GM23248 (cell line): Measurements from ENCODE around the gene CPB1. TPM values are rescaled to one million over a fixed set of nuclear protein-coding genes. Genes with fewer than 3 reads are reported as not detected.

Experiments
- DNase-seq: peaks from one replicate; pipeline ENCODE4 v3.0.0-alpha.2; 2015
- H2AFZ ChIP-seq: fragments of 200-600 bp; sonication (generic); 2 replicates; pipeline ENCODE4 v1.6.1; 2016; ENCODE audit warnings: antibody characterized with exemption
- H3F3A ChIP-seq: fragments of 200-600 bp; sonication (generic); 2 replicates; pipeline ENCODE4 v1.6.1; 2016; ENCODE audit warnings: mild to moderate bottlenecking, antibody characterized with exemption, mixed run types; ENCODE audit not compliant: insufficient read depth
- H3K27ac ChIP-seq: fragments of 200-600 bp; sonication (generic); 2 replicates; pipeline ENCODE4 v1.5.1; 2016; ENCODE audit warnings: mild to moderate bottlenecking
- H3K27me3 ChIP-seq: fragments of 200-600 bp; sonication (generic); replicated peaks from 2 replicates; pipeline ENCODE4 v1.6.1; 2016; ENCODE audit warnings: mild to moderate bottlenecking; ENCODE audit not compliant: insufficient read depth
- H3K36me3 ChIP-seq: fragments of 200-600 bp; sonication (generic); 2 replicates; pipeline ENCODE4 v1.6.1; 2016; ENCODE audit warnings: low read depth, mild to moderate bottlenecking
- H3K4me1 ChIP-seq: fragments of 200-600 bp; sonication (generic); 2 replicates; pipeline ENCODE4 v1.6.1; 2016; ENCODE audit warnings: mild to moderate bottlenecking; ENCODE audit not compliant: insufficient read depth
- H3K4me2 ChIP-seq: fragments of 200-600 bp; sonication (generic); one replicate; pipeline ENCODE4 v1.6.1; 2016; ENCODE audit warnings: mild to moderate bottlenecking; ENCODE audit not compliant: unreplicated experiment
- H3K4me3 ChIP-seq: fragments of 200-600 bp; sonication (generic); 2 replicates; pipeline ENCODE4 v1.5.1; 2016; ENCODE audit warnings: mild to moderate bottlenecking
- H3K79me2 ChIP-seq: fragments of 200-600 bp; sonication (generic); 2 replicates; pipeline ENCODE4 v1.6.1; 2016; ENCODE audit warnings: mild to moderate bottlenecking; ENCODE audit not compliant: insufficient read depth
- H3K9ac ChIP-seq: fragments of 200-600 bp; sonication (generic); 2 replicates; pipeline ENCODE4 v1.6.1; 2016; ENCODE audit warnings: mild to moderate bottlenecking
- H3K9me2 ChIP-seq: fragments of 200-600 bp; sonication (generic); 2 replicates; pipeline ENCODE4 v1.6.1; 2016; ENCODE audit warnings: mixed run types, mild to moderate bottlenecking, moderate library complexity; ENCODE audit not compliant: insufficient read depth
- H3K9me3 ChIP-seq: fragments of 200-600 bp; sonication (generic); one replicate; pipeline ENCODE4 v1.6.1; 2017; ENCODE audit warnings: low read depth
- H4K20me1 ChIP-seq: fragments of 200-600 bp; sonication (generic); 2 replicates; pipeline ENCODE4 v1.6.0; 2016; ENCODE audit not compliant: insufficient read depth
- EZH2 ChIP-seq: fragments of 200-600 bp; sonication (generic); IDR thresholded peaks from 2 replicates; pipeline ENCODE4 v1.6.1; 2018; ENCODE audit warnings: antibody characterized with exemption, mild to moderate bottlenecking; ENCODE audit not compliant: insufficient read depth, poor library complexity, severe bottlenecking
- EZH2phosphoT487 ChIP-seq: fragments of 200-600 bp; sonication (generic); IDR thresholded peaks from 2 replicates; pipeline ENCODE4 v1.6.1; 2018; ENCODE audit warnings: antibody characterized with exemption, moderate library complexity, mild to moderate bottlenecking, low read depth; ENCODE audit not compliant: insufficient read depth
- WGBS, 2 experiments: methylation state at CpG; one replicate each; pipeline ENCODE4 v1.1.6; 2015 to 2017; ENCODE audit warnings: low lambda C conversion rate in 2 of 2, low coverage in 1 of 2; ENCODE audit errors: missing lambda C conversion rate in 2 of 2; 5-methylcytosine and 5-hydroxymethylcytosine counted together
- in situ Hi-C: fragments of 300-500 bp; cut with MboI; formaldehyde crosslinking; loops from 2 replicates; pipeline ENCODE4 v1.15.0; 2020
- polyA plus RNA-seq: library from polyadenylated mRNA; unstranded; fragments of >200 nt; fragmentation: Nextera tagmentation; extraction: Ambion mirVana; gene quantifications from 2 replicates; pipeline ENCODE4 v1.2.1, GENCODE V29; 2016
- total RNA-seq: library from RNA; depleted of rRNA; stranded (reverse); fragments of >200 nt; shearing (Covaris generic); gene quantifications from 2 replicates; pipeline ENCODE4 v1.2.3, GENCODE V29; 2014; rRNA removed

CPB1 gene
- total and polyA plus RNA-seq, 2 experiments from 2014 or later: not detected

DNA sequence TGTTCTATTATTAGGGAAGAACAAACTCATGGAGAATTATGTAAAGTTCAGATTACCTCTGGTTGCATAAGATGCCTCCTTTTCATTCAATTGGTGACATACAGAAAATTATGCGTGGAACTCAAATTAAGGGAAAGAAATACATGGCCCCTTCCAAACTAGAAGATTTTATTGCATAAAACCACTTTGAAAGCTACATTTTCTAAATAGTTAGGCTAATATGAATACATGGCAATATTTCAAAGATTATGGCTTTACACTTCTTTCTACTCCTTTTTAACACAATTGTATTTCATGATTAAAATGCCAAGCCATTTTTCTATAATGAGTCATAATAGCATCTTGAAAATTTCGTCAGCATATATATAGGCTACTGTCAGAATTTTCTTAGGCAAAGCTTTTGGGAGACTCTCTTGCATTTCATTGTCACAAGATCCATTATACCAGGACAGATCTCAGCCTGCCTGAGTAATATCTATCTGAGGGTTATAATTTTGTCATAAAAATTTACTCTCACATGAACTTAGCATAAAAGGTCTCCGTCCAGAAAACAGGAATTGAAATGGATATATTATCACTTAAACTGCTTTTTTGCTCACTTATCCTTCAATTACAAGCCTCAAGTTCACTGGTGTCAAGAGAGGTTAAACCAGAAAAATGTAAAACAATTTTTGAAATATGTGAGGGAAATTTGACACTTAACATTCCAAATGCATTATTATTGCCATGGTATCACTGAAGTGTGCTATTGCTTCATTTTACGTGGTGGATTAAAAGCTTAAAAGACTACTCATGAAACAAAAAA lies 74.6 kb downstream of the CPB1 start:
- H2AFZ ChIP-seq: no peak overlapping the region
- in situ Hi-C loops: no loop called here
- 28% methylated on average over 4 of the region's 4 CpGs for WGBS, 2 experiments
- no peaks in the 10 kb centered on the region for H3K9me2 ChIP-seq
- no peaks in the 10 kb centered on the region for H3K36me3 ChIP-seq
- peaks cover 27% of the 10 kb centered on the region for H3F3A ChIP-seq
- no peaks in the 10 kb centered on the region for H3K79me2 ChIP-seq
- H3K27me3 ChIP-seq: no peaks in the 10 kb centered on the region
- no peaks in the 10 kb centered on the region for H4K20me1 ChIP-seq
- peak overlapping the region; percentile 47 for H3K4me3 ChIP-seq
- H3K9ac ChIP-seq: peak overlapping the region; percentile 54
- H3K4me2 ChIP-seq: peak overlapping the region; percentile 66
- H3K27ac ChIP-seq: peak overlapping the region; percentile 90
- H3K4me1 ChIP-seq: peaks cover 27% of the 10 kb centered on the region
- peak; percentile 75 for DNase-seq
- H3K9me3 ChIP-seq: no peaks in the 10 kb centered on the region
- TF ChIP-seq EZH2 (no peak), EZH2phosphoT487 (0 out of 2 replicates have a peak, but pooled peaks have one; percentile 56)

DNA sequence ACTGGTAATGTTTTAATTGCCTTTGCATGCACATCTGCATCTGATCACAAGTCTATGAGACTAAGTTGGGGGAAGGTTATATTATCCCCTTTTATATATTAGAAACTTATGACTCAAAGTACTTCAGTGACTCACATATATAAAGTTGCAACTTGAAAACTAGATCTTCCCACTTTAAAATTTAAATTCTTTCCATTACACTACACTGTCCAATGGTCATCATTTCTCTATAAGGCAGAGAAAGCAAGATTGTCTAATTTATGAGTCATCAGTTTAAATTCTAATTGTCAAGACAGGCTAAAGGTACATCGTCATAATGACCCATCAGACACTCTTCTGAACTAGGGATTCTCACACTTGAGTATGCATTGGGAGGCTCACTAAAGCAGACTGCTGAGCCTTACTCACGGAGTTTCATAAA lies 75.4 kb downstream of the CPB1 start:
- Histone ChIP-seq H3K4me3 (peak overlapping the region; percentile 47), H3K27ac (peak overlapping the region; percentile 90), H3K36me3 (no peaks in the 10 kb centered on the region), H3K79me2 (no peaks in the 10 kb centered on the region), H3K9me3 (no peaks in the 10 kb centered on the region), H3K4me1 (peaks cover 27% of the 10 kb centered on the region), H3F3A (peaks cover 27% of the 10 kb centered on the region), H2AFZ (no peak overlapping the region), H3K9ac (peak overlapping the region; percentile 54), H3K4me2 (peak overlapping the region; percentile 66), H3K9me2 (no peaks in the 10 kb centered on the region), H3K27me3 (no peaks in the 10 kb centered on the region), H4K20me1 (no peaks in the 10 kb centered on the region)
- in situ Hi-C loops: no loop called here
- peak; percentile 75 for DNase-seq
- no peak for TF ChIP-seq EZH2phosphoT487
- no peak for TF ChIP-seq EZH2
- WGBS, 2 experiments: 40 to 45% methylated on average over 2 of the region's 2 CpGs

DNA sequence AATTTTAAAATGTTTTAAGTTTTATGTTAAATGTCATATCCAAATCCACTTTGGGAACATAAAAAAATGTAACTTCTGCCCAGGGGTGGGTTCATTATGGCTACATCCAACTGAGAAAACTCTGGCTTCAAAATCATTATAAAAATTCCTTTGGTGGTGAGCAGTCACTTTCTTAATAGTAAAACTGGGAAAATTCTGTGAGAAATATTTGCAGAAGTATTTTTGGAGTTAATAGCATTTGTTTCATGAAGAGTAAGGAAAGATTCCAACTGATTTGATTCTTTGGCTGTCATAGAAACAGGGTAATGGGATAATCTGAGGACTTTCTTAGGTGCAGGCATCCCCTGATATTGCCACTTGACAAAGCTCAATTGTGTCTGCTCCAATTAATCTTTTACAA lies 76.3 kb downstream of the CPB1 start:
- H3K9me2 ChIP-seq: no peaks in the 10 kb centered on the region
- peaks cover 27% of the 10 kb centered on the region for H3F3A ChIP-seq
- in situ Hi-C loops: no loop called here
- no peaks in the 10 kb centered on the region for H3K27me3 ChIP-seq
- H2AFZ ChIP-seq: no peak overlapping the region
- H3K4me3 ChIP-seq: no peak overlapping the region
- H3K9ac ChIP-seq: no peak overlapping the region
- H3K4me1 ChIP-seq: peaks cover 27% of the 10 kb centered on the region
- no peaks in the 10 kb centered on the region for H3K36me3 ChIP-seq
- no peak overlapping the region for H3K27ac ChIP-seq
- DNase-seq: no peak
- no peak for TF ChIP-seq EZH2phosphoT487
- H4K20me1 ChIP-seq: no peaks in the 10 kb centered on the region
- H3K4me2 ChIP-seq: no peak overlapping the region
- no peaks in the 10 kb centered on the region for H3K9me3 ChIP-seq
- no peaks in the 10 kb centered on the region for H3K79me2 ChIP-seq

DNA sequence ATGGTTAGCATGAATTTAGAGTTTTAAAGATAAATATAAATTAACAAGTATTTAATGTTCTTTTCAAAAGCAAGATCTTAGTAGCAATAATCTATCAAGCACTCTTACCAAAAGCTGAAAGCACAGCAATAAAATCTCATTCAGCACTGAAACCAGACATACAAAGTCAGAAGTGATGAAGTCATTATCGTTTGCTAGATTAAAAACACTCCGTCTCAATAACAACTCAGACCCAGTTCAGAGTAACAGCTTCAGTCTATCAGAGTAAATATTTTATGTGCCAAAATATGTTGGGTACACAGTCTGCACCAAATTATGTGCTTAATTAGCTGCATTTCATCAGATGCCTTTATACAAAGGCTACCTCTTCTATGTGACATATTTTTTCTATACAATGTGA lies 79.1 kb downstream of the CPB1 start:
- Histone ChIP-seq H3K4me3 (no peak overlapping the region), H3F3A (peaks cover 18% of the 10 kb centered on the region), H3K4me1 (peaks cover 20% of the 10 kb centered on the region), H3K79me2 (no peaks in the 10 kb centered on the region), H3K9me2 (no peaks in the 10 kb centered on the region), H3K36me3 (no peaks in the 10 kb centered on the region), H3K9me3 (no peaks in the 10 kb centered on the region), H3K4me2 (no peak overlapping the region), H4K20me1 (no peaks in the 10 kb centered on the region), H2AFZ (no peak overlapping the region), H3K27ac (no peak overlapping the region), H3K27me3 (no peaks in the 10 kb centered on the region), H3K9ac (no peak overlapping the region)
- in situ Hi-C loops: no loop called here
- WGBS, 2 experiments: 15 to 19% methylated on average over 2 of the region's 2 CpGs
- no peak for TF ChIP-seq EZH2phosphoT487
- TF ChIP-seq EZH2: no peak
- no peak for DNase-seq

Other genes with a start within 250 kb of the CPB1 start
- gene AGTR1, start 129.9 kb upstream of the CPB1 start, total RNA-seq: 4.0 and 6.3 TPM in 2 replicates
- gene AGTR1, start 129.9 kb upstream of the CPB1 start, polyA plus RNA-seq: 3.6 and 4.0 TPM in 2 replicates
- gene CPA3, start 37.5 kb downstream of the CPB1 start, total RNA-seq: not detected in 2 replicates
- gene CPA3, start 37.5 kb downstream of the CPB1 start, polyA plus RNA-seq: not detected in 2 replicates
- 26.2 and 39.2 TPM in 2 replicates for gene GYG1, start 163.7 kb downstream of the CPB1 start, total RNA-seq
- gene GYG1, start 163.7 kb downstream of the CPB1 start, polyA plus RNA-seq: 57.2 and 58.1 TPM in 2 replicates